ENCODE measurements around the gene RARRES2.
A peak's percentile ranks its signal among the peaks of the same experiment; 100 is the strongest.

Gene RARRES2

GRCh38 chr7:150357270-150357669 is 15.8 kb upstream of the RARRES2 start:
- TF ChIP-seq CTCF (IDR thresholded peaks at IDR 0.05): no peak

GRCh38 chr7:150356265-150356897 is 15.0 kb upstream of the RARRES2 start:
- TF ChIP-seq CTCF (IDR thresholded peaks at IDR 0.05): peak; percentile 73

GRCh38 chr7:150355666-150356059 is 14.2 kb upstream of the RARRES2 start:
- TF ChIP-seq CTCF (IDR thresholded peaks at IDR 0.05): no peak

- no peak for TF ChIP-seq CTCF (IDR thresholded peaks at IDR 0.05)
Observed at GRCh38 chr7:150351587-150352194, 10.3 kb upstream of the RARRES2 start.

GRCh38 chr7:150346922-150347321 is 5.5 kb upstream of the RARRES2 start:
- TF ChIP-seq CTCF (IDR thresholded peaks at IDR 0.05): no peak

- TF ChIP-seq CTCF (IDR thresholded peaks at IDR 0.05): no peak
Observed at GRCh38 chr7:150345012-150345411, 3.6 kb upstream of the RARRES2 start.

GRCh38 chr7:150344299-150344698 is 2.9 kb upstream of the RARRES2 start:
- no peak for TF ChIP-seq CTCF (IDR thresholded peaks at IDR 0.05)
